Neuron (in vitro differentiated cells): ENCODE measurements around the gene CHKA.

Source experiments
- H2AFZ ChIP-seq: one replicate; pipeline ENCODE4 v1.6.1; 2013; ENCODE audit warnings: low read depth, mild to moderate bottlenecking, inconsistent platforms, low read length, moderate library complexity
- H3K27me3 ChIP-seq: one replicate; pipeline ENCODE4 v1.6.1; 2013; ENCODE audit warnings: low read length; ENCODE audit not compliant: insufficient read depth
- H3K36me3 ChIP-seq: one replicate; pipeline ENCODE4 v1.6.1; 2013; ENCODE audit warnings: low read length; ENCODE audit not compliant: insufficient read depth
- H3K4me1 ChIP-seq: one replicate; pipeline ENCODE4 v1.6.1; 2013; ENCODE audit warnings: low read length; ENCODE audit not compliant: insufficient read depth
- H3K4me3 ChIP-seq: 2 replicates; pipeline ENCODE4 v1.5.1; 2013; ENCODE audit warnings: mild to moderate bottlenecking, low read length, moderate library complexity
- H3K9me3 ChIP-seq: one replicate; pipeline ENCODE4 v1.6.1; 2013; ENCODE audit warnings: low read length

The CHKA gene

GRCh38 chr11:68140496-68141245 lies 19.5 kb upstream of the CHKA start:
- no peaks in the 10 kb centered on the region for H3K27me3 ChIP-seq
- H3K4me1 ChIP-seq, result peaks cover 6% of the 10 kb centered on the region
- no peaks in the 10 kb centered on the region for H3K36me3 ChIP-seq
- no peaks in the 10 kb centered on the region for H3K9me3 ChIP-seq
- no peak overlapping the region for H3K4me3 ChIP-seq
- no peak overlapping the region for H2AFZ ChIP-seq

- Histone ChIP-seq H3K9me3 (peaks cover 3% of the 10 kb centered on the region), H2AFZ (no peak overlapping the region), H3K4me3 (no peak overlapping the region), H3K4me1 (peaks cover 6% of the 10 kb centered on the region), H3K27me3 (no peaks in the 10 kb centered on the region), H3K36me3 (no peaks in the 10 kb centered on the region)
These were observed 17.0 kb upstream of the CHKA start for GRCh38 chr11:68138237-68138636.

- H3K9me3 ChIP-seq, result peaks cover 3% of the 10 kb centered on the region
- H3K36me3 ChIP-seq, result no peaks in the 10 kb centered on the region
- peaks cover 6% of the 10 kb centered on the region for H3K4me1 ChIP-seq
- H2AFZ ChIP-seq, result no peak overlapping the region
- no peak overlapping the region for H3K4me3 ChIP-seq
- no peaks in the 10 kb centered on the region for H3K27me3 ChIP-seq
These were observed 16.6 kb upstream of the CHKA start for GRCh38 chr11:68137833-68138232.

- peaks cover 6% of the 10 kb centered on the region for H3K4me1 ChIP-seq
These were observed 15.7 kb upstream of the CHKA start for GRCh38 chr11:68136866-68137265.

GRCh38 chr11:68135161-68135560 lies 14.0 kb upstream of the CHKA start:
- no peaks in the 10 kb centered on the region for H3K36me3 ChIP-seq
- H2AFZ ChIP-seq, result no peak overlapping the region
- H3K9me3 ChIP-seq, result peaks cover 4% of the 10 kb centered on the region
- no peak overlapping the region for H3K4me3 ChIP-seq
- peaks cover 6% of the 10 kb centered on the region for H3K4me1 ChIP-seq
- no peaks in the 10 kb centered on the region for H3K27me3 ChIP-seq

More at GRCh38 chr11:68136866-68137265, 15.7 kb upstream of the CHKA start:
- no peak overlapping the region for H3K4me3 ChIP-seq
- peaks cover 3% of the 10 kb centered on the region for H3K9me3 ChIP-seq
- H3K36me3 ChIP-seq, result no peaks in the 10 kb centered on the region
- H3K27me3 ChIP-seq, result no peaks in the 10 kb centered on the region
- H2AFZ ChIP-seq, result no peak overlapping the region

GRCh38 chr11:68133761-68134160 lies 12.6 kb upstream of the CHKA start:
- H3K4me3 ChIP-seq, result no peak overlapping the region
- H3K36me3 ChIP-seq, result no peaks in the 10 kb centered on the region
- peaks cover 8% of the 10 kb centered on the region for H3K9me3 ChIP-seq
- H2AFZ ChIP-seq, result no peak overlapping the region
- H3K4me1 ChIP-seq, result peaks cover 6% of the 10 kb centered on the region
- no peaks in the 10 kb centered on the region for H3K27me3 ChIP-seq

GRCh38 chr11:68130121-68130520 lies 8.9 kb upstream of the CHKA start:
- Histone ChIP-seq H3K36me3 (no peaks in the 10 kb centered on the region), H3K27me3 (no peaks in the 10 kb centered on the region), H2AFZ (no peak overlapping the region), H3K9me3 (peaks cover 8% of the 10 kb centered on the region), H3K4me3 (no peak overlapping the region), H3K4me1 (no peaks in the 10 kb centered on the region)

GRCh38 chr11:68128682-68129327 lies 7.6 kb upstream of the CHKA start:
- peaks cover 7% of the 10 kb centered on the region for H3K9me3 ChIP-seq
- no peaks in the 10 kb centered on the region for H3K4me1 ChIP-seq
- no peaks in the 10 kb centered on the region for H3K27me3 ChIP-seq
- H3K4me3 ChIP-seq, result no peak overlapping the region
- H2AFZ ChIP-seq, result no peak overlapping the region
- H3K36me3 ChIP-seq, result no peaks in the 10 kb centered on the region

- Histone ChIP-seq H3K4me3 (no peak overlapping the region), H3K27me3 (no peaks in the 10 kb centered on the region), H3K4me1 (no peaks in the 10 kb centered on the region), H2AFZ (no peak overlapping the region), H3K9me3 (peaks cover 5% of the 10 kb centered on the region), H3K36me3 (no peaks in the 10 kb centered on the region)
These were observed 6.8 kb upstream of the CHKA start for GRCh38 chr11:68127714-68128681.

- peaks cover 4% of the 10 kb centered on the region for H3K9me3 ChIP-seq
- H3K4me3 ChIP-seq, result no peak overlapping the region
- no peak overlapping the region for H2AFZ ChIP-seq
- peaks cover 8% of the 10 kb centered on the region for H3K4me1 ChIP-seq
- no peaks in the 10 kb centered on the region for H3K36me3 ChIP-seq
- no peaks in the 10 kb centered on the region for H3K27me3 ChIP-seq
These were observed 4.0 kb upstream of the CHKA start for GRCh38 chr11:68125164-68125563.

- peaks cover 21% of the 10 kb centered on the region for H3K4me1 ChIP-seq
- no peak overlapping the region for H2AFZ ChIP-seq
- H3K36me3 ChIP-seq, result no peaks in the 10 kb centered on the region
- H3K9me3 ChIP-seq, result no peaks in the 10 kb centered on the region
- H3K27me3 ChIP-seq, result no peaks in the 10 kb centered on the region
- H3K4me3 ChIP-seq, result no peak overlapping the region
These were observed 1.9 kb upstream of the CHKA start for GRCh38 chr11:68122936-68123539.

- no peaks in the 10 kb centered on the region for H3K36me3 ChIP-seq
- peaks cover 21% of the 10 kb centered on the region for H3K4me1 ChIP-seq
- peak overlapping the region; percentile 8 for H2AFZ ChIP-seq
- no peaks in the 10 kb centered on the region for H3K27me3 ChIP-seq
- peak overlapping the region; percentile 93 for H3K4me3 ChIP-seq
- no peaks in the 10 kb centered on the region for H3K9me3 ChIP-seq
These were observed 718 bp downstream of the CHKA start for GRCh38 chr11:68120273-68121066.
